Central memory CD8-positive, alpha-beta T cell (primary cell): ENCODE data around the gene ZSWIM1.

Experiments
- ATAC-seq: fragments of 150-1000 bp; cut with Tn5 transposase; replicated peaks from 2 replicates; pipeline ENCODE4 v1.10.0; 2022; ENCODE audit warnings: mild to moderate bottlenecking, moderate FRiP score, moderate number of reproducible peaks; ENCODE audit not compliant: poor library complexity, severe bottlenecking; ENCODE audit errors: extremely low read depth
- DNase-seq, 2 donors: peaks; one replicate each; pipeline ENCODE4 v3.0.0; 2021; ENCODE audit warnings: low spot score in 2 of 2
- H3K27ac Mint-ChIP-seq: one replicate; pipeline ENCODE4 v1.8.0; 2022; ENCODE audit warnings: low read depth, mild to moderate bottlenecking, moderate library complexity, mixed read lengths
- H3K27me3 Mint-ChIP-seq: one replicate; pipeline ENCODE4 v1.8.0; 2022; ENCODE audit warnings: mixed read lengths
- H3K36me3 Mint-ChIP-seq: one replicate; pipeline ENCODE4 v1.8.0; 2022; ENCODE audit warnings: mild to moderate bottlenecking, moderate library complexity, mixed read lengths; ENCODE audit not compliant: insufficient read depth
- H3K4me1 Mint-ChIP-seq: one replicate; pipeline ENCODE4 v1.8.0; 2022; ENCODE audit warnings: mixed read lengths
- H3K4me3 Mint-ChIP-seq: one replicate; pipeline ENCODE4 v1.8.0; 2022; ENCODE audit warnings: mild to moderate bottlenecking, moderate library complexity, mixed read lengths
- H3K9me3 Mint-ChIP-seq: one replicate; pipeline ENCODE4 v1.8.0; 2022; ENCODE audit warnings: mixed read lengths

The ZSWIM1 gene

DNA sequence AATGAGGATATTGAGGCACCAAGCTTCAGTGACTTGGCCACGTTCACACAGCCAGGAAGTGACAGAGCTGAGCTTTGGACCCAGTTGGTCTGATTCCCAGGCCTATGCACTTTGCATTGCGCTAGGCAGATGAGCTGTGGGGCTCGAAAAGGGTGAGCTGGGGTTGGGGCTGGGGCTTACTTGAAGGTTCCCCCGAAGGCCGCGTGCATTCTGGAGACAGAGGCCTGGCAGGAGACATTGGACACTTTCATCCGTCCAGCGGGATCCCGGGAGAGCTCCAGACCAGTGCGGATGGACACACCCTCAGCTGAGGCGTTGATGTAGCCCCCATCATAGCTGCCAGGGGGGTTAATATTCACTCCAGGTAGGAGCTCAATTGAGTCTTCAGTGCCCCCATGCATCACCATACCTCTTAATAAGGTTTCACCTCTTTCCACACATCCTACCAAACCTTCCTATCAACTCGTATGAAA is 28.3 kb downstream of the ZSWIM1 start:
- ATAC-seq (no peak), DNase-seq (no peak)
- peaks cover 3% of the 10 kb centered on the region for H3K27me3 Mint-ChIP-seq
- H3K4me3 Mint-ChIP-seq = no peak overlapping the region
- H3K27ac Mint-ChIP-seq = no peak overlapping the region
- no peaks in the 10 kb centered on the region for H3K9me3 Mint-ChIP-seq
- peaks cover 9% of the 10 kb centered on the region for H3K4me1 Mint-ChIP-seq
- H3K36me3 Mint-ChIP-seq = peaks cover 4% of the 10 kb centered on the region

DNA sequence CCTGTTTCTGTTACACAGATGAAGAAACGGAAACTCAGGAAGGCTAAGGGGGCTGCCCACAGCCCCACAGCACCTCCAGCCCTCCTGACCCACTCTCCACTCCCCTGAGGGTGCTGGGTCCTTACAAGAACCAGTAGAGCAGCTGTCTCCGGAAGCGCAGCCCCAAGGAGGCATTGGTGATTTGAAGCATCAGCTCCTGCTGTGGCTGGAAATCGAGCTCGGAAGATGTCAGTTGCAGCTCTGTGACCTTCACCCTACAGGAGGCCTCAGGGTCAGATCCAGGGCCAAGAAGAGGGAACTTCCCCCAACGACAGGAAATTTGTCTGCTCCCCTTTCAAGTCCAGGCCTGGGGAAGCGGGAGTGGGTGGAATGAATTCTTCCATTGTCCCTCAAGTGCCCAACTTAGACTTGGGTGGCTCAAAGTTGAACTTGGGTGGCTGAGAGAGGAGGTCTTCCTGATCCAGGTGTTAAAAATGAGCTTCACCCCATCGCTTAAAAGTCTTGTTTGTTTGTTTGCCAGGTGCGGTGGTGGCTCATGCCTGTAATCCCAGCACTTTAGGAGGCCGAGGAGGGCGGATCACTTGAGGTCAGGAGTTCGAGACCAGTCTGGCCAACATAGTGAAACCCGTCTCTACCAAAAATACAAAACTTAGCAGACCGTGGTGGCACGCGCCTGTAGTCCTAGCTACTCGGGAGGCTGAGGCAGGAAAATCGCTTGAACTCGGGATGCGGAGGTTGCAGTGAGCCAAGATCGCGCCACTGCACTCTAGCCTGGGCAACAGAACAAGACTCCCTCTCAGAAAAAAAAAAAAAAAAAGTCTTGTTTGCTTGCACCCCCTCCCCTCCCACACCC is 29.0 kb downstream of the ZSWIM1 start:
- Mint-ChIP-seq H3K27me3 (peaks cover 10% of the 10 kb centered on the region), H3K9me3 (no peaks in the 10 kb centered on the region), H3K4me1 (peaks cover 9% of the 10 kb centered on the region), H3K36me3 (peaks cover 4% of the 10 kb centered on the region), H3K27ac (peak overlapping the region; percentile 64), H3K4me3 (peak overlapping the region; percentile 66)
- ATAC-seq (no peak), DNase-seq (no peak)

DNA sequence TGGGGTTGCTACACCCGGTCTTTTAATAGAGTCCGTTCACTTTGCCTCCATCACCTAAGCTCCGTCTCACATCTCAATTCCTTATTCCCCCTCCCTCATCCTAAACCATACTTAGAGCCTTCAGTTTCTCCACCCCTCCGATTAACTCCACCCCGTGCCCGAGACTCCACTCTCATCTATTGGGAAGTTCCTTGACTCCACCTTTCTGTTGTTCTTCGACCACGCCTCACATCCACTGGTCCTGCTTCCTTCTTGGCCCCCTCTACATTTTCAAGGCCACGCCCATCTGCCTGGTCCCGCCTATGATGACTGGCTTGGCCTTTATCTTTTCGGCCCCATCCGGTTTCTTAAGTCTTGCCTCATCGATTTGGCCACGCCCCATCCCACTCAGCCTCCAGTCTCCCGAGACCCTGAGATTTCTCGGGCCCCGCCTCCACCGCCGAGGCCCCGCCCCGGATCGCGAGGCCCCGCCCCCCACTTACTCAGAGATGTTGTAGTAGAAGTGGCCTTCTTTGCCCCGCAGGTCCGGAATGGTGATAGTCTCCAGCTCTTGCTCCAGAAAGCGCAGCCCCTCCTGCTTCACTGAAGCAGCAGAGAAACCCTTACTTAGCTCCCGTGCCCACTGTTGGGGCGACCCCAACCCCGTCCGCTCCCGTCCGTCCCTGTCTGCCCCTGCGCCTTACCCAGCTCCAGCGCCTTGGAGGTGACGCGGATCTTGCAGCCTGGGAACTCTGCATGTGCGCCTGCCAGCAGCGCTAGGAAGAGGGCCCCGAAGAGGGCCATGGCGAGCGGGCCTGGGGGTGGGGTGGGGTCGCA is 29.9 kb downstream of the ZSWIM1 start:
- H3K27ac Mint-ChIP-seq = peak overlapping the region; percentile 64
- peaks cover 14% of the 10 kb centered on the region for H3K27me3 Mint-ChIP-seq
- H3K4me1 Mint-ChIP-seq = peaks cover 9% of the 10 kb centered on the region
- H3K36me3 Mint-ChIP-seq = peaks cover 4% of the 10 kb centered on the region
- no peaks in the 10 kb centered on the region for H3K9me3 Mint-ChIP-seq
- ATAC-seq = peak; percentile 84
- peak; percentile 85 to 87 for DNase-seq
- peak overlapping the region; percentile 66 for H3K4me3 Mint-ChIP-seq

DNA sequence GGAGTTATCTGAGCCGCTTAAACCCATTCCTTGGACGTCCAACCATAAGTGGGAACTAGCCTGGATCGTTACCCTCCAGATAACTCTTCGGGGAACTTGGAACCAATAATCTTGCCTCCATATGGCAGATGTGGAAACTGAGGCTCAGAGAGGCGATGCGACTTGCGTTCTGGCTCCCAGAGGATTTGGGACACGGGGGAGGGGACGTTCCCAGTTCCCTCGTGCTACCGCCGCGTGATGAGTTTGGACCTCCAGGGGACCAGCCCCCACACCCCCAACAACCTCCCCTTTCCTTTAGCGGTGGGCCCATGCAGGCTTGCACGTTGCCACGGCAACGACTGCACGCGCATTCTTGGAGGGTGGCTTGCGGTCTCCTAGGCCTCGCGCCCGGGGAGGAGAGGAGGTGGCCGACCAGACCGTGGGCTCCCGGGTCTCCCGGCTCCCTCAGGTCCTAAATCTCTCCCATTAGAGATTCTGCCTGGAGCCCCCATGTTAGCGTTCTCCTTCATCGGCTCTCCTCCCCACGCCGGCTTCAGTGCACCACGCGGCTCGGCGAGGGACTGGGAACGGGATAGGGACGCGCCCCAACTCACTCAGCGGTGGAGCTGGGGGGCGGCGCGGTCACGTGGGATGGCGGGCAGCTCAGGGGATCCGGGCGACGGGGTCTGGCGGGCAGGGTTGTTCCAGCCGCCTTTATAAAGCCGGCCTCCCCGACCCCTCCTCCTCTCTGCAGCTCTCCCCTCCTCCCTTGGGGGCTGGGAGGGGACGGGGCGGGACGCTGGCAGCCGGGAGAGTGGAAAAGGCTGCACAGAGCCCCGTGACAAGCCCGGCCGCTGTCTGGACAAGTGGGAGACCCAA is 30.7 kb downstream of the ZSWIM1 start, which contains the start of gene PLTP:
TSS of gene PLTP (minus strand) at position 670 of the 858 bp plus-strand sequence. CDS start 703 bp downstream, outside the sequence.
- peaks cover 9% of the 10 kb centered on the region for H3K4me1 Mint-ChIP-seq
- peaks cover 22% of the 10 kb centered on the region for H3K27me3 Mint-ChIP-seq
- no peak for ATAC-seq
- H3K9me3 Mint-ChIP-seq = no peaks in the 10 kb centered on the region
- peak within 1 kb of the TSS; percentile 66 for H3K4me3 Mint-ChIP-seq
- DNase-seq = peak in 1 of 2 donors; percentile 16
- H3K27ac Mint-ChIP-seq = peak within 1 kb of the TSS; percentile 64
- H3K36me3 Mint-ChIP-seq = peaks cover 4% of the 10 kb centered on the region

DNA sequence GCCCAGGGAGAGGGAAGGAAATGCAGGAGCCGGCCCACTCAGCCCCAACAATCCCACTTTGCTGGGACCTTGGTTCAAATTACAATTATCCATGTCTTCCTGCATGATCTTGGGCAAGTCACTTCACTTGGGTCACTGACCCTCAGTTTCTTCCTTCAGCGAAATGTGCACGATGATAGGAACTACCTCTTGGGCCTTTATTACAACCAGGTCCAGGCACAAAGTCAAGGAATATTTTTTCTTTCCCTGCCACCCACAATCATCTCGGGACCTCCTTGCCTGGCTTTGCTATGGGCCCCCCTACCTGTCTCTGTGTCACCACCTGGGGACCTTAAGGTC is 31.3 kb downstream of the ZSWIM1 start:
- Mint-ChIP-seq H3K36me3 (peaks cover 4% of the 10 kb centered on the region), H3K4me3 (peak overlapping the region; percentile 66), H3K9me3 (no peaks in the 10 kb centered on the region), H3K27ac (no peak overlapping the region), H3K4me1 (peaks cover 9% of the 10 kb centered on the region), H3K27me3 (peaks cover 28% of the 10 kb centered on the region)
- no peak for ATAC-seq
- no peak for DNase-seq

DNA sequence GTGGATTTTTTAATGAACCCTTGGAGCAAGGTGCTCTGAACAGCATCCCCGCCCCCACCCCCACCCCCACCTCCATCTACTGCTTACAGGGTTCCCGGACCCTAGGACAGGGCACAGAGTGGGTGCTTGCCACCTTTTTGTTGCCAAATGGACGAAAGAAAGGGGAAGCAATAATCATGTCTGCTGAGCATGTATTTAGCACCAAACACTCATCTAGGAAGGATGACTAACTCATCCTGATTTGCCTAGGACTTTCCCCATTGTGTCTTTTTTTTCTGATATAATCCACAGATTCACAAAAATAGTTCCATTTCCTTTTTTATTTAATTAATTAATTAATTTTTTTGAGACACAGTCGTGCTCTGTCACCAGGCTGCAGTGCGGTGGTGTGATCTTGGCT is 32.1 kb downstream of the ZSWIM1 start:
- Mint-ChIP-seq H3K36me3 (peaks cover 4% of the 10 kb centered on the region), H3K9me3 (no peaks in the 10 kb centered on the region), H3K27me3 (peaks cover 36% of the 10 kb centered on the region), H3K4me3 (no peak overlapping the region), H3K4me1 (peaks cover 9% of the 10 kb centered on the region), H3K27ac (no peak overlapping the region)
- ATAC-seq (no peak), DNase-seq (no peak)

DNA sequence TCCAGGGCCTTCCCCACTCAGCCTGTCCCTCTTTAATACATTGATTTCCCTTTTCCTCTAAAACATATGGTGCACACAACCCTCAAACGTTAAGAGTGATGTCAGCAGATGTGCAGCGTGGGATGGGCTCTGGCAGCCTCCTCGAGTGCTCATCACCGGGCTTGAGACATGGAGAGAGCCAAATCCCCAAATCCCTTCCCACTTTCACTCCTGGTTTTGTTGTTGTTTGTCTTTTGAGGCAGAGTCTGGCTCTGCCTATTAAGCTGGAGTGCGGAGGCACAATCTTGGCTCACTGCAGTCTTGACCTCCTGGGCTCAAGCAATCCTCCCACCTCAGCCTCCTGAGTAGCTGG is 36.7 kb downstream of the ZSWIM1 start:
- no peak overlapping the region for H3K27ac Mint-ChIP-seq
- DNase-seq (no peak), ATAC-seq (no peak)
- no peaks in the 10 kb centered on the region for H3K4me1 Mint-ChIP-seq
- H3K9me3 Mint-ChIP-seq = no peaks in the 10 kb centered on the region
- H3K4me3 Mint-ChIP-seq = no peak overlapping the region
- H3K36me3 Mint-ChIP-seq = peaks cover 5% of the 10 kb centered on the region
- peaks cover 68% of the 10 kb centered on the region for H3K27me3 Mint-ChIP-seq

DNA sequence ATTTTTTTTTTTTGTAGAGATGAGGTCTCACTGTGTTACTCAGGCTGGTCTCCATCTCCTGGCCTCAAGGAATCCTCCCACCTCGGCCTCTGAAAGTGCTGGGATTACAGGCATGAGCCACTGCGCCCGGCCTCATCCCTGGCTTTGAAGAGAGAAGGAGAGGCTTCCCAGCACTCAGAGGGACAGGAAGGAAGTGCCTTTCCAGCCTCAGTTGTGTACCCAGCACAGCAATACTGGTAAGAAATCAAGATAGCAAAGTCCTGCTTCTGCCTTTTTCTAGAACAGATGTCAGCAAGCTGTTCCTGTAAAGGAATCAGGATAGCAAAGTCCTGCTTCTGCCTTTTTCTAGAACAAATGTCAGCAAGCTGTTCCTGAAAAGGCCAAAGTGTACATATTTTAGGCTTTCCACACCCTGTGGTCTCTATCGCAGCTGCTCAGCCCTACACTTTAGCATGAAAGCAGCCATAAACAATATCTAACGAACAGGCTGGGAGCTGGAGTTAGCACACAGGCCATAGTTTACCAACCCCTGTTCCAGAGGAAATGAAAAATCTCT is 37.2 kb downstream of the ZSWIM1 start:
- Mint-ChIP-seq H3K27me3 (peaks cover 68% of the 10 kb centered on the region), H3K36me3 (peaks cover 5% of the 10 kb centered on the region)

DNA sequence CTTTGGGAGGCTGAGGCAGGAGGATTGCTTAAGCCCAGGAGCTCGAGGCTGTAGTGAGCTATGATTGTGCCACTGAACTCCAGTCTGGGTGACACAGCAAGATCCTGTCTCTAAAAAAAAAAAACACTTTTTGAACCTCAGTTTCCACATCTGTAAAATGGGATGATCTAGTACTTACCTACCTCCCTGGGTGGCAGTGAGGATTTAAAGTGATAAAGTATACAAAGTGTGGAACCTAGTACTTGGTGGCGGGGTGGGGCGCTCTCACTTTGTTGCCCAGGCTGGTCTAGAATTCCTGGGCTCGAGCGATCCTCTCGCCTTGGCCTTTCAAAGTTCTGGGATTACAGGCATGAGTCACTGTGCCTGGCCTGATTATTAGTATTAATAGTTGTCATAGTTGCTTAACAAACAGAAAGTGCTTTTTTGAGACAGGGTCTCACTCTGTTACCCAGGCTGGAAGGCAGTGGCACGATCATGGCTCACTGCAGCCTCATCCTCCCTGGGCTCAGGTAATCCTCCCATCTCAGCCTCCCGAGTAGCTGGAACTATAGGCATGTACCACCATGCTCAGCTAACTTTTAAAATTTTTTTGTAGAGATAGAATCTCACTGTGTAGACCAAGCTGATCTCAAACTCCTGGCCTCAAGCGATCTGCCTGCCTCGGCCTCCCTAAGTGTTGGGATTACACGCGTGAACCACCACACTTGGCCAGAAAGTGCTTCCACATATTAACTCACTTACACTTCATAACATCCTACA is 37.9 kb downstream of the ZSWIM1 start:
- ATAC-seq (no peak), DNase-seq (no peak)
- H3K27ac Mint-ChIP-seq = no peak overlapping the region
- no peak overlapping the region for H3K4me3 Mint-ChIP-seq
- peaks cover 5% of the 10 kb centered on the region for H3K36me3 Mint-ChIP-seq
- no peaks in the 10 kb centered on the region for H3K9me3 Mint-ChIP-seq
- no peaks in the 10 kb centered on the region for H3K4me1 Mint-ChIP-seq
- peaks cover 68% of the 10 kb centered on the region for H3K27me3 Mint-ChIP-seq

More for the DNA sequence above, 37.2 kb downstream of the ZSWIM1 start:
- no peak overlapping the region for H3K4me3 Mint-ChIP-seq
- no peaks in the 10 kb centered on the region for H3K4me1 Mint-ChIP-seq
- no peak for DNase-seq
- H3K9me3 Mint-ChIP-seq = no peaks in the 10 kb centered on the region
- no peak overlapping the region for H3K27ac Mint-ChIP-seq
- no peak for ATAC-seq

DNA sequence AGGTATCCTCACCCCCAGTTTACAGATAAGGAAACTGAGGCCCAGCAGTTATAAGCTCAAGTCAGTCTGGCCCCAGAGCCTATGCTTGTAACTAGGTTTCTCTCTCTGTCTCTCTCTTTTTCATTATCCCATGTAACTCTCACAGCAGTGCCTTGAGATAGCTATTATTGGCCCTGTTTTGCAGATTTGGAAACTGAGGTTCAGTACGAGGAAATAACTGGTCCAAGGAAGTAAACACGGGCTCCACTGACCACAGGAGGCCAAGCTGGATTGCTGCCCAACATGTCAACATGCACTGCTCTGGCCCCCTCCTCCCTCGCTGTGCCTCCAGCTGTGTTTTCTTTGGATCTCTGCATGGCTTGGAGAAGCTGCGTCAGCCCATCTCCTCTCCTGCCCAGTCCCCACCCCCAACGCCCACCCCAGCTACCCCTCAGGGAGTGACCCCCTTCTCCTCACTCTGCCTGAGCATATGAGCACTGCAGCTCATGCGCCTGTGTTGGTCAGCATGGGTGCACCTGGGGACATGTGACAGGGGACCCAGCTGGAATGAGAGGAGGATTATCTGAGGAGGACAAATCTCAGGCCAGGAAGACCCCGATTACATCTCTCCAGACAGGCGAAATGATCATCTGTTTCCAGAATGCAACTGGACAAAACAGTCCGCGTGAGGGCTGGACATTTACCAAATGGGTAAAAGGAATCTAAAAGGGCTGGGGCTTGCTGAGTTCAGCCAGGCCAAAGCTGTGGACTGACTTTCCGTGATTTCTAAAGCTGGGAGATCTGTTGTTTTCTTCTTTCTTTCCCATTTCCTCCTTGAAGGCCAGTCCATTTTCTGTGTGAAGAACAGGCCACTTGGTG is 38.7 kb downstream of the ZSWIM1 start:
- H3K27me3 Mint-ChIP-seq = peaks cover 61% of the 10 kb centered on the region
- no peak overlapping the region for H3K27ac Mint-ChIP-seq
- no peak overlapping the region for H3K4me3 Mint-ChIP-seq
- H3K4me1 Mint-ChIP-seq = no peaks in the 10 kb centered on the region
- no peaks in the 10 kb centered on the region for H3K9me3 Mint-ChIP-seq
- DNase-seq (no peak), ATAC-seq (no peak)
- peaks cover 2% of the 10 kb centered on the region for H3K36me3 Mint-ChIP-seq
